PC-3 (cell line): ENCODE results near the gene IRF8.

ENCODE experiments used
- CTCF ChIP-seq: fragments of 300-600 bp; sonication (generic); conservative IDR thresholded peaks from 2 replicates; pipeline ENCODE4 v1.5.1; 2017; ENCODE audit warnings: antibody characterized with exemption, low read depth, mild to moderate bottlenecking, low read length
- EZH2 ChIP-seq: fragments of 300-600 bp; sonication (generic); IDR thresholded peaks from one replicate; pipeline ENCODE4 v1.6.1; 2017; ENCODE audit warnings: antibody characterized with exemption, mild to moderate bottlenecking, low read length; ENCODE audit not compliant: unreplicated experiment

- TF ChIP-seq EZH2 (no peak), CTCF (no peak)
These were observed 70.6 kb downstream of the IRF8 start for GRCh38 chr16:85969591-85969990.
